Hematopoietic multipotent progenitor cell treated with erythropoietin and hydrocortisone succinate and interleukin-3 and kit ligand, for 4 days (in vitro differentiated cells): ENCODE results near the gene UBQLN1.
"Not testable (repeated sequence)": the region's sequence is repeated elsewhere in the genome, so short reads cannot be mapped to it uniquely, and the experiment has no call there.

Source experiments
- DNase-seq: peaks from one replicate; pipeline ENCODE4 v3.0.0-alpha.2; 2015

Gene UBQLN1

GRCh38 chr9:83629433-83630104, 78.2 kb downstream of the UBQLN1 start:
- DNase-seq, result no peak

GRCh38 chr9:83628540-83628939, 79.2 kb downstream of the UBQLN1 start:
- DNase-seq, result peak; percentile 72

- peak; percentile 44 for DNase-seq
Observed at GRCh38 chr9:83625178-83625577, 82.6 kb downstream of the UBQLN1 start.

- peak; percentile 94 for DNase-seq
Observed at GRCh38 chr9:83623679-83624076, 84.1 kb downstream of the UBQLN1 start.

GRCh38 chr9:83622939-83623678, 84.6 kb downstream of the UBQLN1 start, which contains the start of gene IDNK:
Gene IDNK (plus strand): TSS chr9:83623143. CDS start chr9:83623172, 29 bp downstream.
- DNase-seq, result peak; percentile 85

GRCh38 chr9:83622433-83622938, 85.3 kb downstream of the UBQLN1 start:
- peak; percentile 49 for DNase-seq

GRCh38 chr9:83620841-83621636, 86.7 kb downstream of the UBQLN1 start:
- peak; percentile 87 for DNase-seq

- DNase-seq, result no peak
Observed at GRCh38 chr9:83617299-83617698, 90.5 kb downstream of the UBQLN1 start.

- DNase-seq, result not testable (repeated sequence)
Observed at GRCh38 chr9:83613298-83613697, 94.5 kb downstream of the UBQLN1 start.
